Measurements from ENCODE around the gene UBXN1.

UBXN1 gene

GRCh38 chr11:62649486-62649885 lies 29.4 kb downstream of the UBXN1 start:
- no peak overlapping the region for H2AK5ac ChIP-seq (ENCODE audit: low read length)
- peaks cover 6% of the 10 kb centered on the region for H3K36me3 ChIP-seq (ENCODE audit: control insufficient read depth, insufficient read depth, low read length)
- WGBS (ENCODE audit: extremely low coverage, insufficient coverage, low lambda C conversion rate), result no CpG with 5 or more reads among the region's 11 CpGs
- no peak overlapping the region for H4K8ac ChIP-seq (ENCODE audit: low read depth, low read length)
- DNase-seq, result no peak
- no peak overlapping the region for H3K4me2 ChIP-seq (ENCODE audit: low read length)
- no peak overlapping the region for H3K4me3 ChIP-seq (ENCODE audit: low read length)
- H2BK120ac ChIP-seq (ENCODE audit: low read depth, low read length), result no peak overlapping the region
- no peak overlapping the region for H2BK5ac ChIP-seq (ENCODE audit: low read length)
- peaks cover 20% of the 10 kb centered on the region for H3K79me1 ChIP-seq (ENCODE audit: low read length)
- H3K4ac ChIP-seq (ENCODE audit: low read depth, low read length), result no peak overlapping the region
- H3K4me1 ChIP-seq (ENCODE audit: control insufficient read depth, low read depth, low read length), result peaks cover 2% of the 10 kb centered on the region
- peaks cover 3% of the 10 kb centered on the region for H3K27me3 ChIP-seq (ENCODE audit: insufficient read depth, low read length, poor library complexity)
- H2BK15ac ChIP-seq (replicated peaks; ENCODE audit: low read depth), result no peak overlapping the region
- H3K79me2 ChIP-seq (ENCODE audit: control insufficient read depth, insufficient read depth, low read length), result peaks cover 26% of the 10 kb centered on the region
- no peak overlapping the region for H3K56ac ChIP-seq (ENCODE audit: low read length)
- no peak overlapping the region for H3K23ac ChIP-seq (ENCODE audit: low read length)
- no peak overlapping the region for H3K18ac ChIP-seq (ENCODE audit: low read length)
- H3K27ac ChIP-seq (ENCODE audit: low read depth, low read length), result no peak overlapping the region
- no peak overlapping the region for H4K5ac ChIP-seq (ENCODE audit: low read length)
- H3K9ac ChIP-seq (ENCODE audit: low read length), result no peak overlapping the region

DNA sequence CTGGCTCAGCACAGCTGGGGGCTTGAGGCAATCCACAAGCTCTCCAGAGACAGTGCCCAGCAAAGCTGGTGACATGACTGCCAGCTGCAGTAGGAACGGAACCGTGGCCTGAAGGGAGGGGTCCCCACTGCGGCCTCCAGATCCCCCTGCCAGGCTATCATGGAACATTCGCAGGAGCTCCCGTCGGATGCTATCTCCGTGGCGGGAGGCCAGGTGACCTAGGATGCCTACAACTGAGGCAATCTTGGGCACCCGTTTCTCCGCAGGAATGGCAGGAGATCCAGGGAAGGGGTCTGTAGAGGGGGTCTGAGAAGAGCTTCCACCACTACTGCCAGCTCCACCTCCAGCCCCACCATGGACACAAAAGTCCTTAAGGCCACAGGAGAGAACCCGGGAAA lies 29.9 kb downstream of the UBXN1 start:
- WGBS (ENCODE audit: extremely low coverage, insufficient coverage, low lambda C conversion rate), result no CpG with 5 or more reads among the region's 11 CpGs
- Histone ChIP-seq H3K27ac (ENCODE audit: low read depth, low read length) (no peak overlapping the region), H2BK5ac (ENCODE audit: low read length) (no peak overlapping the region), H3K4me2 (ENCODE audit: low read length) (no peak overlapping the region), H2BK15ac (replicated peaks; ENCODE audit: low read depth) (no peak overlapping the region), H3K4ac (ENCODE audit: low read depth, low read length) (no peak overlapping the region), H3K27me3 (ENCODE audit: insufficient read depth, low read length, poor library complexity) (peaks cover 3% of the 10 kb centered on the region), H3K79me2 (ENCODE audit: control insufficient read depth, insufficient read depth, low read length) (peaks cover 31% of the 10 kb centered on the region), H2BK120ac (ENCODE audit: low read depth, low read length) (no peak overlapping the region), H3K9ac (ENCODE audit: low read length) (no peak overlapping the region), H3K4me3 (ENCODE audit: low read length) (no peak overlapping the region), H3K56ac (ENCODE audit: low read length) (no peak overlapping the region), H3K4me1 (ENCODE audit: control insufficient read depth, low read depth, low read length) (peaks cover 2% of the 10 kb centered on the region), H4K8ac (ENCODE audit: low read depth, low read length) (no peak overlapping the region), H3K23ac (ENCODE audit: low read length) (no peak overlapping the region), H3K18ac (ENCODE audit: low read length) (no peak overlapping the region), H4K5ac (ENCODE audit: low read length) (no peak overlapping the region), H3K79me1 (ENCODE audit: low read length) (peaks cover 25% of the 10 kb centered on the region), H2AK5ac (ENCODE audit: low read length) (no peak overlapping the region), H3K36me3 (ENCODE audit: control insufficient read depth, insufficient read depth, low read length) (peaks cover 8% of the 10 kb centered on the region)
- DNase-seq, result no peak

GRCh38 chr11:62648185-62648966 lies 30.5 kb downstream of the UBXN1 start:
- H2AK5ac ChIP-seq (ENCODE audit: low read length), result no peak overlapping the region
- no peak overlapping the region for H3K23ac ChIP-seq (ENCODE audit: low read length)
- H3K79me1 ChIP-seq (ENCODE audit: low read length), result peaks cover 25% of the 10 kb centered on the region
- H2BK120ac ChIP-seq (ENCODE audit: low read depth, low read length), result no peak overlapping the region
- H3K27ac ChIP-seq (ENCODE audit: low read depth, low read length), result no peak overlapping the region
- no peak overlapping the region for H4K5ac ChIP-seq (ENCODE audit: low read length)
- no peak overlapping the region for H3K4ac ChIP-seq (ENCODE audit: low read depth, low read length)
- no peak for DNase-seq
- H3K36me3 ChIP-seq (ENCODE audit: control insufficient read depth, insufficient read depth, low read length), result peaks cover 8% of the 10 kb centered on the region
- H3K27me3 ChIP-seq (ENCODE audit: insufficient read depth, low read length, poor library complexity), result peaks cover 3% of the 10 kb centered on the region
- H3K4me1 ChIP-seq (ENCODE audit: control insufficient read depth, low read depth, low read length), result peaks cover 2% of the 10 kb centered on the region
- no peak overlapping the region for H2BK5ac ChIP-seq (ENCODE audit: low read length)
- no peak overlapping the region for H3K18ac ChIP-seq (ENCODE audit: low read length)
- no peak overlapping the region for H3K4me2 ChIP-seq (ENCODE audit: low read length)
- H3K4me3 ChIP-seq (ENCODE audit: low read length), result no peak overlapping the region
- no peak overlapping the region for H3K9ac ChIP-seq (ENCODE audit: low read length)
- no peak overlapping the region for H3K56ac ChIP-seq (ENCODE audit: low read length)
- no CpG with 5 or more reads among the region's 24 CpGs for WGBS (ENCODE audit: extremely low coverage, insufficient coverage, low lambda C conversion rate)
- H3K79me2 ChIP-seq (ENCODE audit: control insufficient read depth, insufficient read depth, low read length), result peaks cover 31% of the 10 kb centered on the region
- no peak overlapping the region for H4K8ac ChIP-seq (ENCODE audit: low read depth, low read length)
- no peak overlapping the region for H2BK15ac ChIP-seq (replicated peaks; ENCODE audit: low read depth)

DNA sequence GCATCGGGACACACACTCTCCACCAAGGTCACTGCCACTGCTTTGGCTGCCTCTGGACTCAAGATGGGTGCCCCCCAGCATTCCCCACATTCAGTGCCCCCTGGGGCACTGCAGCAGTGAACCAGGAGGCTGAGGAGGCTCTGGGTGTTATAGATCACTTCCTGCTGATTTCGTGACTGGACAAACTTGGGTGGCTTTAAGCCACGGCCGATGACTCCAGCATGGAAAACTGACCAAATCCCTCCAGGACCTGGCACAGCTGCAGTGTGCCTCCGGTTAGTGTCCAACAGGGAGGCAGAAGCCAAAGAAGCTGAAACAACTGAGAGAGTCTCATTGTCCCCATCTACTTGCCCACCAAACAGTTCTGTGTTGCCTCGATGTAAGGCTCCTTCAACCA lies 31.3 kb downstream of the UBXN1 start:
- no CpG with 5 or more reads among the region's 6 CpGs for WGBS (ENCODE audit: extremely low coverage, insufficient coverage, low lambda C conversion rate)
- Histone ChIP-seq H4K8ac (ENCODE audit: low read depth, low read length) (no peak overlapping the region), H2AK5ac (ENCODE audit: low read length) (no peak overlapping the region)

DNA sequence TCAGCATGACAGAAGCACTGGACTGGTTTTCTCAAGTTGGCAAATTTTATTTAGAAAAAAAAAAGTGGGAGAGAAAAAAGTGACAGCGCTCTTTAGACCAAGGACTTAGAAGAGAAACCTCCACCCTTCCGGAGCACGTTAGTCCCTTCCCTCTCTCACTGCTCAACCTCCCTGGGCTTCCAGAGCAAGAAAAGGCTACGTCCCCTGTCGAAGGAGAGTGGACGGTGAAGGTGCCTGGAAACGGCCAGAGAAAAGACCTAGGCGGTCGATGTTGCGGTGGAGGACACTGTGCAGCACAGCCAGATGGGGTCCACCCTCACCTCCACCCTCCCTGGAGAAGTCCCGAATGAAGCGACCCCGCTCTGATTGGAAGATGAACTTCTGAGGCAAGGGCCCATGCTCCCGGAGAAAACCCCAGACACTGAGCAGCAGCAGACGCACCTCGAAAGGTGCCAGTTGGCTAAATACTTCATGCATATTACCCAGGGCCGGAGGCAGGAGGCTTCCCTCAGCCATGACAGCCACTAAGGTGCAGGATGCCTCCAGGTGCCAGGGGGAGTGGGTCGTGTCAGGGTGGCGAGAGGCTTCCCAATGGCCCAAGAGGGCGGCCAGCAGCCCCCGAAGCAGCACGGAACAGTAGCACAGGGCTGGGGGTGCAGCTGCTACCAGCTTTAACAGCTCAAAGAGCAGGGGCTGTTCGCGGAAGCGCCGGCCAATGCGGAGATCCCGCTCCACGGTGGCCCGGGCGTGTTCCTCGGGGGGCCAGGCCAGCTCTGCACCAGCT lies 31.9 kb downstream of the UBXN1 start:
- Histone ChIP-seq H3K23ac (ENCODE audit: low read length) (no peak overlapping the region), H3K4me3 (ENCODE audit: low read length) (no peak overlapping the region), H2BK120ac (ENCODE audit: low read depth, low read length) (no peak overlapping the region), H3K79me1 (ENCODE audit: low read length) (peaks cover 21% of the 10 kb centered on the region), H3K36me3 (ENCODE audit: control insufficient read depth, insufficient read depth, low read length) (peaks cover 10% of the 10 kb centered on the region), H2BK5ac (ENCODE audit: low read length) (no peak overlapping the region), H2AK5ac (ENCODE audit: low read length) (no peak overlapping the region), H4K5ac (ENCODE audit: low read length) (no peak overlapping the region), H3K18ac (ENCODE audit: low read length) (no peak overlapping the region), H3K4ac (ENCODE audit: low read depth, low read length) (no peak overlapping the region), H3K9ac (ENCODE audit: low read length) (peak overlapping the region; percentile 4), H3K27ac (ENCODE audit: low read depth, low read length) (no peak overlapping the region), H2BK15ac (replicated peaks; ENCODE audit: low read depth) (no peak overlapping the region), H3K4me1 (ENCODE audit: control insufficient read depth, low read depth, low read length) (no peaks in the 10 kb centered on the region), H4K8ac (ENCODE audit: low read depth, low read length) (no peak overlapping the region), H3K79me2 (ENCODE audit: control insufficient read depth, insufficient read depth, low read length) (peaks cover 28% of the 10 kb centered on the region), H3K56ac (ENCODE audit: low read length) (peak overlapping the region; percentile 56), H3K4me2 (ENCODE audit: low read length) (no peak overlapping the region), H3K27me3 (ENCODE audit: insufficient read depth, low read length, poor library complexity) (no peaks in the 10 kb centered on the region)
- no peak for DNase-seq
- WGBS (ENCODE audit: extremely low coverage, insufficient coverage, low lambda C conversion rate), result no CpG with 5 or more reads among the region's 32 CpGs

More for the DNA sequence above, 31.3 kb downstream of the UBXN1 start:
- Histone ChIP-seq H3K4me3 (ENCODE audit: low read length) (no peak overlapping the region), H3K36me3 (ENCODE audit: control insufficient read depth, insufficient read depth, low read length) (peaks cover 10% of the 10 kb centered on the region), H4K5ac (ENCODE audit: low read length) (no peak overlapping the region), H3K4me2 (ENCODE audit: low read length) (no peak overlapping the region), H3K27me3 (ENCODE audit: insufficient read depth, low read length, poor library complexity) (peaks cover 3% of the 10 kb centered on the region), H3K4me1 (ENCODE audit: control insufficient read depth, low read depth, low read length) (peaks cover 2% of the 10 kb centered on the region), H3K27ac (ENCODE audit: low read depth, low read length) (no peak overlapping the region), H2BK15ac (replicated peaks; ENCODE audit: low read depth) (no peak overlapping the region), H3K18ac (ENCODE audit: low read length) (no peak overlapping the region), H2BK120ac (ENCODE audit: low read depth, low read length) (no peak overlapping the region), H2BK5ac (ENCODE audit: low read length) (no peak overlapping the region), H3K4ac (ENCODE audit: low read depth, low read length) (no peak overlapping the region), H3K79me2 (ENCODE audit: control insufficient read depth, insufficient read depth, low read length) (peaks cover 30% of the 10 kb centered on the region), H3K56ac (ENCODE audit: low read length) (peak overlapping the region; percentile 56), H3K23ac (ENCODE audit: low read length) (no peak overlapping the region), H3K79me1 (ENCODE audit: low read length) (peaks cover 25% of the 10 kb centered on the region), H3K9ac (ENCODE audit: low read length) (no peak overlapping the region)
- DNase-seq, result no peak

Data from mesendoderm (in vitro differentiated cells).